ENCODE results near the gene HAUS7.

HAUS7 gene

DNA sequence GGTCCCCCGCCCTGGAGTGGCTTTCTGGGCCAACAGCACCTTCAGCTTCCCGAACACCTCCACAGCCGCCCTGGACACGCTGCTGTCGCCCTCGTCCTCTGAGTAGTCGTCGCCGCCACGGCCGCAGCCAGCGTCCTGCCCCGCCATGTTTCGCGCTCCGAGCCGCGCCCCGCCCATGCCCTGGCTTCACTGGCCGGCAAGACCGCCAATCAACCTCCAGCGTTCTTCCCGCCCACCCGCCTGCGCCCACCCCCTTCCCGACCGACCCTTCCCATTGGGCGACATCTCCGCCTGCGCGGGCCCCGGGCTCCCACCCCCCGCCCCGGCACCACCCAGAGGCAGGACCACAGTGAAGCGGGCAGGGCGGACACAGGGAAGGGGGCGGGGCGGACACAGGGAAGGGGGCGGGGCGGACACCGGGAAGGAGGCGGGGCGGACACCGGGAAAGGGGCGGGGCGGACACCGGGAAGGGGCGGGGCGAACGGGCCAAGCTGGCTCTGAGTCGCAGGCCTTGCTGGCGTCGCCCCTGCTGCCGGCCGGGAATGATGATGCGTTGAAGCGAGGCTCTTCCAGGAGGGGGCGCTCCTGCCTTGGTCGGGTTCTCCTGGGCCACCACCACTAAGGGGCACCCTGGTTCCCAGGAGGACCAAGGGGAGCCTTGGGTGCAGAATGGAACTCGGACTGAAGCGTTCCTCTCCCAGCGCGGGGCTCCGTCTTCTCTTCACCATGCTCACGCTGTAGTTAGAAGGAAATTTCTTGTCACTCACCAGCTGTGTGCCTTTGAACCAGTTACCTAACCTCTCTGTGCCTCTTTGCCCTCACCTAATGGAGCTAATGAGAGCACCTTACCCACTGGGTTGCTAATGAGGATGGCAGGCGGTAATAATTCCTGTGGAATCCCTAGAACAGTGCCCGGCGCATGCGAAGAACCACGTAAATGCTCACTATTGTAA lies at the start of gene HAUS7:
Gene HAUS7, minus strand, starts transcription at position 166 of the 953 bp plus-strand sequence. Its CDS starts 19 bp downstream, at position 147.
- peak; percentile 60 for TF ChIP-seq CTCF (IDR thresholded peaks at IDR 0.05)

DNA sequence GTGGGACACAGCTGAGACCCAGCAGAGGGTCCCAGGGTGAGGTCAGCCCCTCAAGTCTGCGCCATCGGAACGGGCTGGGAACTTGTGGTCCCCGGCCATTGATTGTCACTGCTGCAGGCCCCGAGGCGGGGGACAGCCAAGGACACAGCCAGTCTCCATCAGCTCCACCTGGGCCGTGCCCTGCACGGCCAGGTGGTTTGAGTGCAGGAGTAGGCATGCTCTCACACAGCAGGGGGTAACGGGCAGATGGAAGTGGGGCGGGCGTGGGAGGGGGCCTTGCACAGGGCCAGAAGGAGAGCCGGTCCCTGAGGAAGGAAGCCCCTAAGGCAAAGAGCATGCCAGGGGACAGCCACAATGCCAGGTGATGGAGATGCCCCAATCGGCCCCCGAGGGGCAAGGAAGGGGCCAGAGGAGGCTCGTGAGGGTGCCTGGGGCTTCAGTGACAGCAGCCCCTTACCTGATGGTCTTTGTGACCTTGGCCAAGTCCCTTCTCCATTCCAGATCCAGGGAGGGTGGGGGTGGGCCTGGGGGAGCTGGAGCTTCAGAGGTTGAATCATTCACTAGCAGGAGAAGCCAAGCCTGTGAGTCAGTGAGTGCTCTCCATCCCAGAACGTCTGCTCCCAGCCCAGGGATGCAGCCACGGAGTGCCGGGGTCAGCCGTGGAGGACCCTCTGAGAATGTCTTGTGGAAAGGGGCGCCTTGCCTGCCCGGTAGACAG lies 49.4 kb upstream of the HAUS7 start:
- TF ChIP-seq CTCF (IDR thresholded peaks at IDR 0.05), result no peak

- TF ChIP-seq CTCF (IDR thresholded peaks at IDR 0.05), result no peak
These were observed 47.8 kb upstream of the HAUS7 start for GRCh38 chrX:153517946-153518834.

DNA sequence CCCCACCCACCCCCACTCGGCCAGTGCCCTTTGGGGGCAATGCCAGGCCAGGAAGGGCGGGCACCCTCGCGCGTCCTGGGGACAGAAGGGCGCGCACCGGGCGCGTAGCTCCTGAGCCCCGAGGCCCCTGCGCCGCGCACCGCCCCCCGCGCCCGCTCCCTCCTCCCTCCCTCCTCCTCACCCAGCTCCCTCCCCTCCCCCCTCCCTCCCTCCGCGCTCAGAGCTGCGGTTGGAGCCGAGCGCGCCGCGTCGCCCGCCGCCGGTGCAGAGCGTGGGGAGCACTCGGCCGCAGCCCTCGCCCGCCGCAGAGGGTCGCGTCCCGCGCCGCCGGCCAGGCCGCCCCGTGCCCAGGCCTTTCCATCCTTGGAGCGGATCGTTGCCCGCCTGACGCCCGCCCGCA lies 47.0 kb upstream of the HAUS7 start, which contains the start of gene ATP2B3:
Gene ATP2B3, plus strand, starts transcription at position 220 of the 400 bp plus-strand sequence. CDS start 18,606 bp downstream, outside the sequence.
- no peak for TF ChIP-seq CTCF (IDR thresholded peaks at IDR 0.05)

DNA sequence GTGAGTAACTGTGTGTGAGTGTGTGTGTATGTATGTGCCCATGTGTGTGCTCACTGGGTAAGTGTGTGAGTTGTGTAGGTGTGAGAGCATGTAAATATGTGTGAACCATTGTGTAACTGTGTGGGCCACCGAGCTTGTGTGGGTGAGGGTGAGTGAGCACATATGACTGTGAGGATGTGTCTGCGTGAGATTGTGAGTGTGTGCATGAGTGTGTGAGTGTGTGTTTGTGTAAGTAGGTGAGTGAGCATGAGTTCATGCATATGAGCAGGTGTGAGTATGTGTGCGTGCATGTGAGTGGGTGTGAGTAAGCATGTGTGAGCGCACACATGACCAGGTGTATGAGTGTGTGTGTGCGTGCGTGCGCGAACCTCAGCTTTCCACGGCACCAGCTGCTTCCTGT lies 45.7 kb upstream of the HAUS7 start:
- TF ChIP-seq CTCF (IDR thresholded peaks at IDR 0.05), result no peak

DNA sequence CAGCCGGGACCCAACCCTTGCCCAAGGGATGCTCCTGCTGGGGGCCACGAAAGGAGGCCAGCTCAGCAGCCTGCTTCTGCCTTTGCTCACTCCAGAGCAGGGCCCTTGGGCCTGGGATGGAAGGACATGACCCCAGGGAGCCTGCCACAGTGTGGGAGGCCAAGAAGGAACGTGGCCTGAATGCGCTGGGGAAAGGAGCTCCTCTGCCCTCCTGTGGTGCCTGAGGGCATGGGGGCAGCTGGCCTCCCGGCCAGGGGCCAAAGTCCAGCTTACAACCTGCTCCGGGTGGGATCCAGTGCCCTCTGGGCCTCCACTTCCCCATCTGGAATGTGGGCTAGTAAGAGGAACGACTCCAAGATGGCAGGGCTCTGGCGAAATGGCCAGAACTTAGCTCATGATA lies 45.1 kb upstream of the HAUS7 start:
- no peak for TF ChIP-seq CTCF (IDR thresholded peaks at IDR 0.05)

DNA sequence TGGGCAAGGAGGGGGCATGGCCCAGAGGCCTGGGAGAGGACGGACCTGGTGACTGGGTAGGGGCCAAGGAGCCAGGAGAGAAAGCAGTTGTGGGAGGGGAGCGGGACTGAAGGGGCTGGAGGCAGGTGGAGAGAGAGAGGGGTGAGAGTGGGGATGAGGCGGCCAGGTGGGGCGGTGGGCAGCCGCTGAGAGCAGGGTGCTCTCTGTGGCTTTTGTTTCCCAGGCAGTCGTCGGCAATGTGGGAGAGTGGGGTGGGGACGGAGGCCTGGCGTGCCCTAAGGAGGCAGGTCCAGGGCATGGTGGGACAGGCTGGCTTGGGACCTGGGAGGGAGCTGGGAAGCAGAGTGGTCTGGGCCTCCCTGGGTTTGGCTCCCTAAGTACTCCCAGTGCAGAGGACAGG lies 43.9 kb upstream of the HAUS7 start:
- TF ChIP-seq CTCF (IDR thresholded peaks at IDR 0.05), result no peak

Data from LNCAP (cell line).